ENCODE measurements around the gene IRAK3. TPM values are rescaled to one million over a fixed set of nuclear protein-coding genes. Genes with fewer than 3 reads are reported as not detected.

IRAK3 gene
- total and polyA plus RNA-seq, 2 donors (not counting 1 experiment from before 2014, with no cell fraction given): 3.9 to 4.3 TPM

GRCh38 chr12:66152732-66153131, 36.3 kb upstream of the IRAK3 start:
- no peak overlapping the region for H3K27ac ChIP-seq (ENCODE audit: low read length in 2 of 2)
- no CpG with 5 or more reads among the region's 1 CpG for whole genome bisulfite sequencing (ENCODE audit: insufficient coverage)
- H3K27me3 ChIP-seq (replicated peaks in 1 of 4; ENCODE audit: control extremely low read depth in 1 of 4, control insufficient read depth in 3 of 4, insufficient read depth in 4 of 4, low read length in 3 of 4): no peaks in the 10 kb centered on the region
- CTCF ChIA-PET: no interaction called here
- H3K9ac ChIP-seq (ENCODE audit: low read length): no peak overlapping the region
- no peak overlapping the region for H3K27ac Mint-ChIP-seq
- peaks cover 0 to 4% (median 1%) of the 10 kb centered on the region in 3 donors for H3K9me3 ChIP-seq (ENCODE audit: control extremely low read depth in 1 of 3, control insufficient read depth in 2 of 3, insufficient read depth in 1 of 3, low read length in 2 of 3)
- H3K36me3 ChIP-seq (replicated peaks in 1 of 2; ENCODE audit: control extremely low read depth in 1 of 2, control insufficient read depth in 1 of 2, extremely low read depth in 1 of 2, insufficient read depth in 2 of 2, low read length in 1 of 2): peaks cover 7 to 38% of the 10 kb centered on the region in 2 experiments
- H4K20me1 ChIP-seq (ENCODE audit: control insufficient read depth, insufficient read depth, low read length, poor library complexity, severe bottlenecking): peaks cover 73% of the 10 kb centered on the region
- ATAC-seq (ENCODE audit: low read depth) (no peak), DNase-seq (no peak)
- peaks cover 25% of the 10 kb centered on the region for H3K4me1 Mint-ChIP-seq
- no peak overlapping the region for H3K4me3 ChIP-seq (ENCODE audit: control extremely low read depth in 1 of 5, extremely low read depth in 1 of 5, insufficient read depth in 1 of 5, low read depth in 2 of 5, low read length in 4 of 5)
- no peak overlapping the region for H2AFZ ChIP-seq (ENCODE audit: insufficient read depth, low read depth, low read length, poor library complexity, severe bottlenecking)
- intact Hi-C loops (cut with micrococcal nuclease): no loop called here
- POLR2A ChIA-PET: no interaction called here
- no peaks in the 10 kb centered on the region for H3K9me3 Mint-ChIP-seq (ENCODE audit: insufficient read depth)
- H3K79me2 ChIP-seq (ENCODE audit: control insufficient read depth, insufficient read depth, low read length): peaks cover 58% of the 10 kb centered on the region
- H3K4me3 Mint-ChIP-seq: no peak overlapping the region
- H3K27me3 Mint-ChIP-seq: no peaks in the 10 kb centered on the region
- peaks cover 0 to 6% of the 10 kb centered on the region in 2 donors for H3K4me1 ChIP-seq (ENCODE audit: control insufficient read depth in 2 of 2, insufficient read depth in 2 of 2, low read length in 2 of 2)
- no peak for TF ChIP-seq CTCF (IDR thresholded peaks at IDR 0.05)
- no peak for TF ChIP-seq EZH2 (IDR thresholded peaks at IDR 0.05; ENCODE audit: borderline replicate concordance, insufficient read depth, low read depth, low read length, poor library complexity, severe bottlenecking)
- H3K4me2 ChIP-seq (replicated peaks; ENCODE audit: low read depth, low read length, poor library complexity, severe bottlenecking): no peak overlapping the region

- Histone ChIP-seq H3K27ac (ENCODE audit: low read length in 2 of 2) (no peak overlapping the region), H3K27me3 (replicated peaks in 1 of 4; ENCODE audit: control extremely low read depth in 1 of 4, control insufficient read depth in 3 of 4, insufficient read depth in 4 of 4, low read length in 3 of 4) (no peaks in the 10 kb centered on the region), H3K4me2 (replicated peaks; ENCODE audit: low read depth, low read length, poor library complexity, severe bottlenecking) (no peak overlapping the region), H4K20me1 (ENCODE audit: control insufficient read depth, insufficient read depth, low read length, poor library complexity, severe bottlenecking) (peaks cover 84% of the 10 kb centered on the region), H3K9ac (ENCODE audit: low read length) (no peak overlapping the region), H3K4me1 (ENCODE audit: control insufficient read depth in 2 of 2, insufficient read depth in 2 of 2, low read length in 2 of 2) (peaks cover 0 to 6% of the 10 kb centered on the region in 2 donors), H3K9me3 (ENCODE audit: control extremely low read depth in 1 of 3, control insufficient read depth in 2 of 3, insufficient read depth in 1 of 3, low read length in 2 of 3) (peaks cover 0 to 4% (median 1%) of the 10 kb centered on the region in 3 donors), H3K4me3 (ENCODE audit: control extremely low read depth in 1 of 5, extremely low read depth in 1 of 5, insufficient read depth in 1 of 5, low read depth in 2 of 5, low read length in 4 of 5) (no peak overlapping the region), H3K79me2 (ENCODE audit: control insufficient read depth, insufficient read depth, low read length) (peaks cover 73% of the 10 kb centered on the region), H2AFZ (ENCODE audit: insufficient read depth, low read depth, low read length, poor library complexity, severe bottlenecking) (no peak overlapping the region), H3K36me3 (replicated peaks in 1 of 2; ENCODE audit: control extremely low read depth in 1 of 2, control insufficient read depth in 1 of 2, extremely low read depth in 1 of 2, insufficient read depth in 2 of 2, low read length in 1 of 2) (peaks cover 10 to 34% of the 10 kb centered on the region in 2 experiments)
- intact Hi-C loops (cut with micrococcal nuclease): no loop called here
- TF ChIP-seq EZH2 (IDR thresholded peaks at IDR 0.05; ENCODE audit: borderline replicate concordance, insufficient read depth, low read depth, low read length, poor library complexity, severe bottlenecking): no peak
- no peak for TF ChIP-seq CTCF (IDR thresholded peaks at IDR 0.05)
- H3K4me3 Mint-ChIP-seq: no peak overlapping the region
- no peaks in the 10 kb centered on the region for H3K9me3 Mint-ChIP-seq (ENCODE audit: insufficient read depth)
- CTCF ChIA-PET: no interaction called here
- DNase-seq (no peak), ATAC-seq (ENCODE audit: low read depth) (no peak)
- H3K4me1 Mint-ChIP-seq: peaks cover 34% of the 10 kb centered on the region
- POLR2A ChIA-PET: no interaction called here
- H3K27me3 Mint-ChIP-seq: no peaks in the 10 kb centered on the region
- H3K27ac Mint-ChIP-seq: no peak overlapping the region
These were observed 34.2 kb upstream of the IRAK3 start for GRCh38 chr12:66154776-66155175.

Measured in B cell (primary cell).